Mesenteric fat pad (tissue), 1 donor: ENCODE data around the gene COX19. TPM values are rescaled to one million over a fixed set of nuclear protein-coding genes. Genes with fewer than 3 reads are reported as not detected.
A peak's percentile ranks its signal among the peaks of the same experiment; 100 is the strongest.

Source experiments
- DNase-seq: peaks from one replicate; pipeline ENCODE4 v3.0.0-alpha.2; 2020; ENCODE audit warnings: low spot score
- total RNA-seq: library from RNA; stranded (reverse); fragmentation: NEBNext Ultra II Directional; extraction: Animal tissue kit (Norgen Biotek cat#: 25700); gene quantifications from one replicate; pipeline ENCODE4 v1.2.1, GENCODE V29; 2021
- donor health status: DM: yes; HTN: yes; CAD: no.

The COX19 gene
- total RNA-seq, 1 donor from 2014 or later: 6.3 TPM

DNA sequence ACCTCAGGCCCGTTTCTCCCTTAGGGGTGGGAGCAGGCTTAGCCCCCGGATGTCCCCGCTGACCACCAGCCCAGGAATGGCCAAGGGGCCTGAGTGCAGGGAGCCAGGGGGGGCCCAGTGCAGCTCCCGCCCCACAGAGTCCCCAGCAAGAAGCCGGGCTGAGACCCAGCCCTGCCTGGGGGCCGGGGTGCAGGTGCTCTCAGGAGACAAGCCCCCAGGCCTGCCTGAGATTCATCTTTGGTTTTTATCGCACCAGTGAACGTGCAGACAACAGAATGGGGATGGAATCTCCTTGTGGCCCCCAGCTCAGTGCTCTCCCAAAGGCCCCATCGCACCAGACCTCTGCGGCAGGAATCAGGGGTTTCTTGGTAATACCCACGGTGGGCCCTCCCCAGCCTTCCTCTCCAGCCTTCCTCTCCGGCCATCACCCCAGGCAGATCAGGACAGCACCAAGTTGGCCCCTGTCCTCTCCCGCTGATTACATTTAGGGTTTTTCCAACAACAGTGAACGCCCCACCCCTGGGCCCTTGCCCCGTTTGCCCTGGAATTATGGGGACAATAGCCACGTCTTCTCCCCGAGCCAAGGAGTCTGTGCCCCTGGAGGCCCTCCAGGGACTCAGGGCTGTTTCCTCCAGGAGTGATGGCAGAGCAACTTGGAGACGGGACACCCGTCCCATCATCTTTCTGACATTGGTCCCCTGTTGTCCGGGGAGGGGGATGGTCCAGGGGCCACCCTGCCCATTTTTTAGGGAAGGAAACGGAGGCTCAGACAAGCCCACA lies 43.3 kb downstream of the COX19 start:
- no peak for DNase-seq

DNA sequence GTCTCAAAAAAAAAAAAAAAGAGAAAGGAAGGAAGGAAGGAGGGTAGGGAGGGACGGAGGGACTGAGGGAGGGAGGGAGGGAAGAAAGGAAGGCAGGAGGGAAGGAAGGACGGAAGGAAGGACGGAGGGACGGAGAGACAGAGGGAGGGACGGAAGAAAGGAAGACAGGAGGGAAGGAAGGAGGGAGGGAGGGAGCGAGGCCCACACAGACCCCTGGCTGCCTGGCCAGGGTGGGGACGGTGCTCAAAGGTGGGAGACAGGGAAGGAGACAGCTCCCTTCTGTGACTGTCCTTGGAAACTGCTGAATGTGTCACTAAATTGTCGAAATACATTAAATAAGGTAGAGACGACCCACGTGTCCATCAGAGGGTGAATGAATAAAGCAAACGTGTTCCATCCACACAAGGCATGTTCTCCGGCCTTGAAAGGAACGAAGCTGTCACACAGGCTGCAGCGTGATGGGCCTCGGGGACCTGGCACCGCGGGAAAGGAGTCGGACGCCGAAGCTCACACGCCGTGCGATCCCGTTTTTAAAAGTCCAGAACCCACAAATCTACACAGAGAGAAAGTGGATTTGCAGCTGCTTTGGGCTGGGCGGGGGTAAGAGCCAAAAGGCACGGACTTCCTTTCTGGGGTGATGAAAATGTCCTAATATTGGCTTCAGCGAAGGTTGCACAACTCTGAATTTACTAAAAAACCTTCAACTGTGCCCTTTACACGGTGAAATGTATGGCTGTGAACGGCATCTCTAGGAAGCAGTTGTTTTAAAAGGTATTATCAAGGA lies 44.2 kb downstream of the COX19 start:
- DNase-seq: no peak

DNA sequence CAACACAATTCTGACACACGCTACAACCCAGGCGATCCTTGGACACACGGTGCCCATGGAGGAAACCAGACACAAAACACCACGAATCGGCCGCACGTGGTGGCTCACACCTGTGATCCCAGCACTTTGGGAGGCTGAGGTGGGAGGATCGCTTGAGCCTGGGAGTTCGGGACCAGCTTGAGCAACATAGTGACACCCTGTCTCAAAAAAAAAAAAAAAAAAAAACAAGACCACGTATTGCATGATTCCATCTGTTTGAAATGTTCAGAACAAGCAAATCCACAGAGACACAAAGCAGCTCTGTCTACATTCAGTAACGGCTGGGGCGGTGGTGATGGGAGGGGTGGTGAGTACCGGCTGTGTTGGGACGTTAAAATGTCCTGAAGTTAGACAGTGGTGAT lies 46.0 kb downstream of the COX19 start:
- peak; percentile 79 for DNase-seq

DNA sequence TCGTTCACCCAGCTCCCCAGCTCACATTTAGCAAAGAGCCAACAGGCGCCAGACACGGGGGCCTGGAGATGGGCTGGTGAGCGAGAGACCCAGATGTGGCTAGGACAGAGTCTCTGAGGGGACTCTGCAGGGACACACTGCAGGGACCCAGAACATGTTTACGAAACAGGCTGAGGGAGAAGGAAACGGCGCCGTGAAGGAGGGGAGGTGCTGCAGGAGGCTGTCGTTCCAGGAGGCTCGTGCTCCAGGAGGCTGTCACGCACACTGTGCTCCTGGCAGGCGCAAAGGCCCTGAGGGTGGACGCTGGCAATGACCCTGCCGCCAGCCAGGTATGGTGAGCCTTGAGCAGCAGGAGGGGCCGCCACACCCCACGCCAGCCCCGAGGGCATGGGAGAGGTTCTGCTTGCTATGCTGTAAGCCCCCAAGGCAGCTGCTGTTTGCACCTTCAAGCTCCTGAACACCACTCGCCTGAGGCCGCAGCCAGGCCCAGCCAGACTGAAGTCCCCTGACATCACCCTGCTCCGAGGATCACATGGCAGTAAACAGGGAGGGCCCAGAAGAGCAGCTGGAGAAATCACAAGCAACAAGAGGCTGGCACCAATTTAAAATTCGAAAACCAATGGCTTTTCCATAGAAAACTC lies 48.2 kb downstream of the COX19 start:
- peak; percentile 80 for DNase-seq

DNA sequence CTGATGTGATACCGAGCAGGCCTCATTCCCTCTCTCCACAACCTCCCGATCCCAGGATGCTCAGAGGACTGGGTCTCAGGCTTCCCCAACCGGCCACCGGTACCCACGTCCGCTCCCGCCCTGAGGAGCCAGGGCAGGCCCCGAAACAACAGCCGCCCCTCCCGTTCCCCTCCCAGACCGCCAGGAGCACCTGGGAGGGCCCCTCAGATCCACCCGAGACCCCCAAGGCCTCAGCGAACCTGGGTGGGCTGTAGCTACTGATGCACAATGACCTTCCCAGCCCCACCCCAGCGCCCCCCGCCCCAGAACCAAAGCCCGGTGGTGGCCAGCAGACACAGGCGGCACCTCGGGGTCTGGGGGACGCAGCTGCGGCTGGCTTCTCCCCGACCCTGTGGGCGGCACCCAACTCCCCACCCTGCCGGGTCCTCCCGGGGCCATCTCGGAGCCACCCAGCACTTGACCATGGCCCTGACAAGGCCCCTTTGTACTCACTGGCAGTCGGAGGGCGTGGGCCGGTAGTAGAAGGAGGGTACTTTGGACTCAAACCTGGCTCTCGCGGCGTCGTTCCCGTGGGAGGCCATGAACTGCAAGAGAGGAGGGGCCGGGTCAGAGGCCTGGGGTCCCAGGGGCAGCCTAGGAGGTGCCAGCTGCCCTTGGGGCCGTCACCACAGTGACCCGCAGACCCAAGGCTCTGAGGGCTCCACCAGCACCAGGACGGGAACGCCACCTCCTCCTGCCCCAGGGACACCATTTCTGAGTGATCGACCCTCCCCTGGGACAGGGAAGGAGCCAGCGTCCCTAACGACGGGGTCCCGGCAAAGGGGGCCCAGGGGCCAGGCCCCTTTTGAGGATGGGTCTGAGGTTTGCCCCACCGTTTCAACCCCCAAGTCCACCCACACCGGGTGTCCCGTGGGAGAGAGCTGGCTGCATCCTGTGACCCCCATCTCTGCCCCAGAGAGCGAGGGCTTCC lies 49.0 kb downstream of the COX19 start:
- DNase-seq: peak; percentile 90

DNA sequence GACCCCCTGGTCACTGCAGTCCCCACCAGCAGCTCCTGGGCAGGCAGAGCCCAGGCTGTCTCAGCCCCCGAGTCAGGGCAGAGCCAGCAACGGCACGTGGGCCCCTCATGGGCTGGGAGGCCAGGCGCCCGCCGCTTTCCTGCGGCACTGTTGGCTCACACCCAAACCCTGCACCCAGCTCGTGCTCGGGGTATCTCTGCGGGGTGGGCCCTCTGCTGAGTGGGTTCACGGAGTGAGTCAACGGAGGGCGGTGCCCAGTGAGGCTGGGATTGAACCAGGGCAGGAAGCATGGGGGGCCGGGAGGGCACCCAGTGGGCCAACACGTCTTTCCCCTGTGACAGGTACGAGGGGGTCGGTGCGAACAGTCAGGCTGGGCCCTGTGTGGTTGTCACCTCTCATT lies 49.7 kb downstream of the COX19 start:
- DNase-seq: peak; percentile 90

DNA sequence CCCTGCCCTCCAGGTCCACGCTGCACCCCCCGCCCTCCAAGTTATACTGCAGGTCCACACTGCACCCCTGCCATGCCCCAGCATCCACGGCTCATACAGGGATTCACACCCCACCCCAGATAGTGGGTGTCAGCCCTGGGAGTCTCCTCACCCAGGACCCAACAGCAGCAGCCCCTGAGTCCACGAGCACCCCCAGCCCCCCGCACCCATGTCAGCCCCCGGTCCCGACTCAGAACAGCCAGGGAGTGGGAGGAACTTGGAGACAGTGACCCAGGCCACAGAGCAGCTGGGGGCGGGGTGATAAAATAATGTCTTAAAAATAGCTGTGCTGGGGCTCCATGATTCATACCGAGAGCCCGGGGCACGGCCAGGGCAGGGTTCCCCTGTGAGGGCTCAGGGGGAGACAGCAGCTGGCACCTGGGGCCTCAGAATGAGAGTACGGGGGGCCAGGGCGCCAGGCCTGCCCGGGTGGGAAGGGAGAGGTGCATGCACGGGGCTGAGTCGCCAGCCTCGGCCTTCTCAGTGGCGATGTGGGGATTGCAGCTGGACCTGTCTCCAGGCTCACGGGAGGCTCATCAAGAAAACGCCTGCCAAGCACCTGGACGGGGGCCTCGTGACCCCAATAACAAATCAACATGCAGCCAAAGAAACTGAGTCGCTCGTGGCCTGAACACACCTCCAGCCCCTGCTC lies 50.7 kb downstream of the COX19 start:
- DNase-seq: peak; percentile 86

DNA sequence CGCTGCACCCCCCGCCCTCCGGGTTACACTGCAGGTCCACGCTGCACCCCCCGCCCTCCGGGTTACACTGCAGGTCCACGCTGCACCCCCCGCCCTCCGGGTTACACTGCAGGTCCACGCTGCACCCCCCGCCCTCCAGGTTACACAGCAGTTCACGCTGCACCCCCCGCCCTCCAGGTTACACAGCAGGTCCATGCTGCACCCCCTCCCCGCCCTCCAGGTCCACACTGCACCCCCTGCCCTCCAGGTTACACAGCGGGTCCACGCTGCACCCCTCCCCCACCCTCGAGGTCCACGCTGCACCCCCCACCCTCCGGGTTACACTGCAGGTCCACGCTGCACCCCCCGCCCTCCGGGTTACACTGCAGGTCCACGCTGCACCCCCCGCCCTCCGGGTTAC lies 51.3 kb downstream of the COX19 start:
- peak; percentile 53 for DNase-seq

DNA sequence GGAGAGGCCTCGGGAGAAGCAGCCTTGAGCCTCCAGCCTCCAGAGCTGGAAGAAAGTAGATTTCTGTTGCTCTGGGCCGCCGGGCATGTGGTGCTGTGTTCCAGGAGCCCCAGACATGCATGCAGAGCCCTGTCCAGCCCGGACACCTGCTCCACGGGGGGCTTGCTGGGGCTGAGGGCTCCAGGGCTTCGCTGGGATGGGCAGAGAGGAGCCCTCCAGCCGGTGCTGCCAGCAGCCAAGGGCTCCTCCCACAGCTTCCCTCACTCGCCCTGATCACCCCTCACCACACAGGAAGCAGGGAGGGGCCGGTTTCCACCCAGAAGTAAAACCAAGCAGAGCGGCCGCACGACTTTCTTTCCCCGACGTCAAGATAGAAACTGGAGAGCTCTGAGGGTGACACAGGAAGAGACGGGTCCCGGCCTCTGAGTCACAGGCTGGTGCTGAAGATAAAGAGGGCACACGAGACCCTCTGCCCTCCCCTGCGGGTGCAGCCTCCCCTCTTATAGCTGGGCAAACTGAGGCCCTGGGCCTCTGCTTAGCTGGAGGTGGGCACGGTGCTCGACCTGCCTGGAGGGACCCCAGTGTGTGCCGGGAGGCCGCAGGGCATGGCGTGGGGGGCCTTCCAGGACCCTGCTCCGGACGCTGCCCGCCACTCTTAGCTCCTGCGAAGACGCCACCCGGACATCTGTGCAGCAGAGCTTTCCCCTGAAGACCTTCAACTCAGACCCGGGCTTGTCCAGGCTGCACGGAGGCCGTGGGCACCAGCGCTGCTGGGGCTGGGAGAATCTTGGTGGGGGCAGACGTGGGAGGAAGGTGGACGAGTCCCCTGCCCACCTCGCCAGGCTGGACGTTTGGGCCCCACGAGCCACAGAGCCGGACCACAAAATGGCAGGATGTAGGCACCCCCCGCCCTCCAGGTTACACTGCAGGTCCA lies 52.0 kb downstream of the COX19 start:
- DNase-seq: peak; percentile 92

DNA sequence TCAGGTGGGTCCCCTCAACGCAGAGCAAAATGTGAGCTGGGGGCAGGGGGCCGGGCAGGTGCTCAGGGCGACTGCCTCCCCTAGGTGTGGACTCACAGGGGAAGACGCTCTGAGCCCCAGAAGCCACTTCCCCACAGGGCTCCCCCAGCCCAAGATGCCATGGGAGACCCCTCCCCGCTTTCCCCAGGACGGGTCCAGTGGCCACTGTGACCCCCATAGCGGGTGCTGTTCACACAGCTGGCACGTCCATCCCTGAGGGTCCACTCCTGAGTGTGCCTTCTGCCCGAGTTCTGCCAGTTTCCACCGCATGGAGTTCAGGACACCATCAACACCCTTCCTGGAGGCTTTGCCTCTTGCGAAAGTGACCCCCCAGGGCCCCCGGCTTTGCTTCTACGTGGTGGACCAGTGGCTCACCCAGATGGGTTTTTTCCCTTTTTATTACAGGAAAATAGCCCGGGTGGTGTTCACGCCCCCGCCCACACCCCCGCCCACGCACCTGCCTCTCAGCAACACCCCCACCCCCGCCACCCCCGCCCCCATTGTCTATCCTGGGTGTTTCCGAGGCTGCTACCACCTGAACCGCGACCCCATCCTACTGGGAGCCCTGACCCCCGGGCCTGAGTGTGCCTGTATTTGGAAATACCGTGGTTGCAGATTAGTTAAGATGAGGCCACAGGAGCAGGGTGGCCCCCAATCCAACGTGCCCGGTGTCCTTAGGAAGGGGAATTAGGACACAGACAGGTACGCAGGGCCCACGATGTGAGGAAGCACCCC lies 52.8 kb downstream of the COX19 start:
- DNase-seq: peak; percentile 73

DNA sequence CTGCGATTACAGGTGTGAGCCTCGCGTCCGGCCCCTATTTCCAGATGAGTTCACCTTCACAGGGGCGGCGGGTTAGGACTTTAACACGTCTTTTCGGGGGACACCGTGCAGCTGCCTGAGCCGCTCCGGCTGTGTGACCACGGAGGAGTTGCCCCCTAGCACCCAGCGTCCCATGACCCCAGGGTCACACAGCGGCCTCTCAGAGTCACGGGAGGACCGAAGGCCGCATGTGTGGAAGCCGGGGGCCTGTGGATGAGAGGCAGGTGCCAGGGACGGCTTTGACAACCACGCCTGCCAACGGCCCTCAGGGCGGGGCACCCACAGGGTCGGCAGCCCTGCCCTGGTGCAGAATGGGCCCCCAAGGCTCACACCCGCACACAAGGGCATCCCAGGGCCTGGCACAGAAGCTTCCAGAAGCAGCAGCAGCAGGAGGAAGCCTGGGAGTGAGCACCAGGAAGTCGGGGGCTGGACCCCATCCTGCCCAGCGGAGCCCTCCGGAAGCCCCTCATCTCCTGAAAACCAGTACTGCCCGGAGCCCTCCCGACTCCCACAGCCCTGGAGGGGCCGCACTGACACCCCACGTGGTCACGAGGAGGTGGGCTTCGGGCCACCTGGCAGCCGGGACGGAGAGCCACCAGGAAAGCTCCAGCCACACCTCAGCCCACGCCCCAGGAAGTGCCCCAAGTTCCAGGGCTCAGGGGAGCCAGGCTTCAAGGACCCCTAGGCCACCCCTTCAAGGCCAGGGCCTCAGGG lies 53.6 kb downstream of the COX19 start:
- peak; percentile 69 for DNase-seq

DNA sequence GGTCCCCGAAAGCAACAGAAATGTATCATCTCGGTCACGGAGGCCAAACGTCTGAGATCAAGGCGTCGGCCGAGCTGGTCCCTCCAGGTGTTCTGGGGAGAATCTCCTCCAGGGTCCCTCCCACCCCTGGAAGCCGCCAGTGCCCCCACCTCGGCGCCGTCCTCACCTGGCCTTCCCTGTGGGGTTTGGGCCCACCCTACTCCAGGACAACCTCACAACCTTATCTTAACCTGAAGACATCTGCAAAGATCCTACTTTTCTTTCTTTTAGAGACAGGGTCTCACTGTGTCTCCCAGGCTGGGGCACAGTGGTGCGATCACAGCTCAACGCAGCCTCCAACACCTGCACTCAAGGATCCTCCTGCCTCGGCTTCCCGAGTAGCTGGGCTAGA lies 54.3 kb downstream of the COX19 start:
- DNase-seq: peak; percentile 86

DNA sequence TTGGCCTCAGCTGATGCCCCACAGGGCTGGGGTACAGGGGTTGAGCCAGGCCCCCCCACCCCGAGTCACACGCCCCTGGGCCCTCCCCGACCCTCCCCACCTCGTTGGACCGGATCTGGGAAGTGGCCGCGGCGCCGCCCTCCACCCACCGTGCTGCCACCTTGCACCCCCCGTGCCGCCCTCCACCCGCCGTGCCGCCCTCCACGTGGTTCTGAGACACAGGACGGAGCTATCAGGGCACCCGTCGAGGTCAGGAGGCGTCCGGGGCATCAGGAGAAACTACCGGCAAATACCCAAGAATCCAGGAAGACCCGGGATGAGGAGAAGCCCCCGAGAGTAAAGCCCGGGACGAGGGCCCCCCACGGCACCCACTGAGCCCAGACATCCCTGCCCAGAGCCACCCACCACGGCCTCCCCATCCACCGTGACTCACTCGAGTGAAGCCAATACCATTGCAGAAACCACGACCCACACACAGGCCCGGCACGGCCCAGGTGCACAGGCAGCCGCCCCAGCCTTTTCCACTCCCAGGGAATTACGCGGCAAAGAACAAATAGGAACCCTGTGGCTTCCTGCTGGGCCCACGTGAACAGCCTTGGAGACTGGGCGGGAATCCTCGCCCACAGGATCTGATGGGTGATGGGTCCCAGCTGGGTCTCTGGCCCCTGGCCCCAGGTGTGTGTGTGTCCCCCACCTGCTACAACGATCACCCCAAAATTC lies 54.8 kb downstream of the COX19 start:
- DNase-seq: peak; percentile 62

DNA sequence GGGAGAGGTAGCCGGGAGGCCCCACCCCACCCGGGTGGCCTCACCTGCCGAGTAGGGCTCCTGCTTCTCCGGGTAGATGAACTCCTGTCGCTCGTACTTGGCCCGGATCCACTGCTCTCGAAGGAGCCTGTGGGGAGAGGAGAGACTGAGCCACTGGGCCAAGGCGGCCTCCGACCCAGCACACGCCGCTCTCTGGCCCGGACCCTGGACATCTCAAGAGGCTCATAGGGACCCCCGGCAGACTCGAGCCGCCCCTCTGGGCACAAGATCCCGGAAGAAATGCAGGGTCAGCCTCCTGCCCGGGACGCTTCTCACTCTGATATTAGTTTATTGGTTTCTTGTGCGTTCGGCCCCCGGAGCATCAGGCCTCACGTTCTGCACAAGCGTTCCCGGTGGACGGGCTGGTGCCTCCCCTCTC lies 55.4 kb downstream of the COX19 start:
- no peak for DNase-seq

DNA sequence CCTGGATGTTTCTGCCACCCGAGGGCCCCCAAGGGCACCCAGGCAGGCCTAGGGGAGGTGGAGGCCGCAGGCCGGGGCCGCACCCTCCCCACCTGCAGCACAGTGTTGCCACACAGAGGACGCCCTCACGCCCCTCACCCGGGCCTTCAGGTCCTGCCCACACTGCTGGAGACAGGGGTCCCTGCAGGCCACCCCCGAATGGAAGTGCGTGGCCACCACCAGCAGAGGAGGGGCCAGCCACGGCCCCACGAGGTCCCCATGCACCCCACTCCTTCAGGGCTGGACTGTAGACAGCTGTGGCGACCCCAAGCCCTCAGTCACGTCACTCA lies 56.3 kb downstream of the COX19 start:
- peak; percentile 69 for DNase-seq

DNA sequence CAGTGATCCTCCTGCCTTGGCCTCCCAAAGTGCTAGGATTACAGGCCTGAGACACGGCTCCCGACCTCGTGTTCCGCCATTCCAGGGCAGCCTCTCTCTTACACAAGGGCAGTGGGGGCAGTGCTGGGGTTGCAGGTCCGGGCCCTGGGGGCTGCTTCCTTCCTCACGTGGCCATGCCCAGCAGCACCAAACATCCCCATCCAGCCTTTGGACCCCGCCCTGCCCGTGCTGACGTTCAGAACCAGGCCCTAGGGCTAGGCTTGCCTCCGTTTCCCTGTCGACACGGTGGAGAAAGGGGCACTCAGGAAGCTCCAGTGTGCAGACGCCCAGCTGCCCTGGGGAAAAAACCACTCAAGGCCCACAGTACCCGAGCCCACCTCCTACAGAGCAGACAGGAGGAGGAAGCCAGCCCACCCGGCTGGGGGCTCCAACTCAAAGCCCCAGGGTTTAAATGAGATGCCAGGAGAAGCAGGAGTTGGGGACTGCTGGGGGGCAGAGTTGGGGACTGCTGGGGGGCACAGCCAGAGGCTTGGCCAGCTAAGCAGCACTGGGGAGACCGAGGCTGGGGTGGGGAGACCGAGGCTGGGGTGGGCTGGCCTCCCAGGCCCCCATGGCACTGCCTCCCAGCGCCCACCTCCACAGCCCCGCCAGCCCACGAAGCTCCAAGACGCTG lies 56.8 kb downstream of the COX19 start:
- DNase-seq: peak; percentile 59

DNA sequence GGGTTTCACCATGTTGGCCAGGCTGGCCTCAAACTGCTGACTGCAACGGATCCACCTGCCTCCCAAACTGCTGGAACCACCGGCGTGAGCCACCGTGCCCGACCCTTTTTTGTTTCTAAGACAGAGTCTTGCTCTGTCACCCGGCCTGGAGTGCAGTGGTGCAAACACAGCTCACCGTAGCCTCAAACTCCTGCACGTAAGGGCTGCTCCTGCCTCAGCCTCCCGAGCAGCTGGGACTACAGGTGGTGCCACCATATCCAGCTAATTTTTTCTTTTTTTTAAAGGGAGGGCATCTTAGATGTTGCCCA lies 57.3 kb downstream of the COX19 start:
- no peak for DNase-seq
